Stimulated activated CD8-positive, alpha-beta memory T cell treated with anti-CD3 and anti-CD28 coated beads, Interleukin-12 subunit alpha, Interleukin-12 subunit beta, amount 100 ng/mL, for 24 hours (primary cell): ENCODE results near the gene PIGL.
"Not testable (repeated sequence)": the region's sequence is repeated elsewhere in the genome, so short reads cannot be mapped to it uniquely, and the experiment has no call there.

Experiments used
- DNase-seq: peaks from one replicate; pipeline ENCODE4 v3.0.0-alpha.2; 2020; ENCODE audit errors: extremely low read depth

Gene PIGL

GRCh38 chr17:16216341-16217001 lies 539 bp upstream of the PIGL start:
- not testable (repeated sequence) for DNase-seq

DNA sequence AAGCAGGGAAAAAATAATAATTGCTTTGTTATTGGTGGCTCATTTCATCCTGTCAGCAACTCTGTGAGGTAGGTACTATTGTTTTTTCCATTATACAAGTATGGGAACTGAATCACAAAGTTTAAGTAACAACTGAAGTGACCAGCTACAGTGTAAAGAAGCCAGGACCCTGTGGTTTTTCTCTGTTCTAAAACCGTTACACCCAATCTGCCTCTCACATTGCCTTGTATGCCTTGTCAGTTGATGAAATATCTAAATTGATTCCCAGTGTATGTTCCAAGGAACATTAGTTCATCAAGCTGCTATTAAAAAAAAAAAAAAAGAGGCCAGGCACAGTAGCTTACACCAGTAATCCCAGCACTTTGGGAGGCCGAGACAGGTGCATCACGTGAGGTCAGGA lies 5.4 kb downstream of the PIGL start:
- DNase-seq: no peak

- DNase-seq: not testable (repeated sequence)
Measured at GRCh38 chr17:16229912-16230561, 13.0 kb downstream of the PIGL start.

DNA sequence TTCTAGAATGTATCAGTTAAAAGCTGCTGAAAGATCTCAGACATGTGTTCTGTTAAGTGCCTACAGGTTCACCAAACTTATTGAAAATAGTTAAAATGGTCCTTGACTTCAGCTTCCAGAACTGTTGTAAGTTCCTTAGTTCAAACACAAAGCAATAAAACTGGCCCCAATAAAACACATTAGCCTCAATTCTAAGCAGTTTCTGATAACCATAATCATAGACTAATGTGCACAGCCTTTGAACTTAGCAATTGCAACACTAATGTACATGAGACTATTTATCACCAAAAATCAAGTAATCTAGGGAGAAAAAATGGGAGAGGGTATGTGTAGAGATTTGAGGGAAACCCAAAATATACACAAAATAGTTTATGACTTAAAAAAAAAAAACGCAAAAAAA lies 15.4 kb downstream of the PIGL start:
- DNase-seq: no peak

DNA sequence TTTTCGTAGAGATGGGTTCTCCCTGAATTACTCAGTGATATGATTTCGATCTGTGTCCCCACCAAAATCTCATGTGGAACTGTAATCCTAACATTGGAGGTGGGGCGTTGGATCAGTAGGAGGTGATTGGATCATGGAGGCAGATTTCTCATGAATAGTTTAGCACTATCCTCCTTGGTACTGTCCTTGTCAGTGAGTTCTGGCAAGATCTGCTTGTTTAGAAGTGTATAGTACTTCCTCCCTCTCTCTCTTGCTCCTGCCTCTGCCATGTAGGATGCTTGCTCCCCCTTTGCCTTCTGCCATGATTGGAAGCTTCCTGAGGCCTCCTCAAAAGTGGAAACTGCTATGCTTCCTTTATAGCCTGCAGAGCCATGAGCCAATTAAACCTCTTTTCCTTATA lies 22.9 kb downstream of the PIGL start:
- DNase-seq: no peak

DNA sequence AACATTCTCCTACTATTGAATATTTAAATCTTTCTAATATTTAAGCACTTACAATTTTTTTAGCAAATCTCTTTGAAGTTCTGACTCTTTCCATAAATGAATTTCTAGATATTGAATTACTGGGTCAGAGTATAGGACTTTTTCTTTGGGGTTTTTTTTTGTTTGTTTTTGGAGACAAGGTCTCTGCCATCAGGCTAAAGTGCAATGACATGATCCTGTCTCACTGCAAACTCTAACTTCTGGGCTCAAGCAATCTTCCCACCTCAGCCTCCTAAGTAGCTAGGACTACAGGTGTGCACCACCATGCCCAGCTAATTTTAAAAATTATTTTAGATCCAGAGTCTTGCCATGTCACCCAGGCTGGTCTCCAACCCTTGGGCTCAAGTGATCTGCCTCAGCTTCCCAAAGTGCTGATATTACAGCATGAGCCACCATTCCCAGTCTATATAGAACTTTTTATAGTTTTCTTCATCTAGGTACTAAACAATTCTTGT lies 24.9 kb downstream of the PIGL start:
- DNase-seq: no peak

GRCh38 chr17:16243385-16243784 lies 26.4 kb downstream of the PIGL start:
- no peak for DNase-seq

DNA sequence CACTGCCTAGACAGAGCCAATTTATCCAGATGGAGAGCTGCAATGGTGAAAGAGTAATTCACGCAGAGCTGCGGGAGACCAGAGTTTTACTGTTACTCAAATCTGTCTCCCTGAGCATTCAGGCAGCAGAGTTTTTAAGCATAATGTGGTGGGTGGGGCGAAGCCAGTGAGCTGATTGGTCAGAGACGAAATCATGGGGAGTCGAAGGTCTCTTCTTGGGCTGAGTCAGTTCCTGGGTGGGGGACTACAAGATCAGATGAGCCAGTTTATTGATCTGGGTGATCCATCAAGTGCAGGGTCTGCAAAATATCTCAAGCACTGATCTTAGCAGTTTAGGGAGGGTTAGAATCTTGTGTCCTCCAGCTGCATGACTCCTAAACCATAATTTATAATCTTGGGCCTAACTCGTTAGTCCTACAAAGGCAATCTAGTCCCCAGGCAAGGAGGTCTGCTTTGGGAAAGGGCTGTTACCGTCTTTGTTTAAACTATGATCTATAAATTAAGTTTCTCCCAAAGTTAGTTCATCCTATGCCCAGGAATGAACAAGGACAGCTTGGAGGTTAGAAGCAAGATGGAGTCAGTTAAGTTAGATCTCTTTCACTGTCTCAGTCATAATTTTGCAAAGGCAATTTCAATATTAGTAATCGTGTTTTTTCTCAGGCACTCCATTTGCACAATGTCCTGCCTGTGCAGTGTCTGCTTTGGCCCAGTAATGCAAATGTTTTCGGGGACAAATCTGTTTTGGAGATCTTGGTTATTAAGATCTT lies 27.0 kb downstream of the PIGL start:
- DNase-seq: no peak

- DNase-seq: no peak
Measured at GRCh38 chr17:16247586-16247984, 30.6 kb downstream of the PIGL start.

- DNase-seq: no peak
Measured at GRCh38 chr17:16250635-16251034, 33.6 kb downstream of the PIGL start.

- no peak for DNase-seq
Measured at GRCh38 chr17:16251043-16251442, 34.0 kb downstream of the PIGL start.

DNA sequence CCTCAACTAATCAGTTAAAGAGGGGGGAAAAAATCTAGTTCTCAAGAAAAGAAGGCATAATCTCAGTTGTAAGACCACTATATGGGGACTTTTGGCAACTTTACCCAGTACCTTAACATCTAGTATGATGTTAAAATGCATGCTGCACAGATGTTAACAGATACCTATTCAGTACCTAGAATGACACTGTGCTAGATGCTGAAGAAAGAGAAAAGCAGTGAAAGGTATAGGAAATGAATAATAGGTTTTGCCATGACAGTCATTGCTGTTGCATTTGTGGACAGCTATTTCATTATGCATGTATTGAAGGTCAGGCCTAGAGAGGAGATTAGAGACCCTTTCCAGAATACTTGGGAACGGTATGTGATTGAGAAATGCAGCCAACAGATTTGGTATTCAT lies 34.5 kb downstream of the PIGL start:
- DNase-seq: no peak

GRCh38 chr17:16254773-16255400 lies 37.9 kb downstream of the PIGL start:
- no peak for DNase-seq

DNA sequence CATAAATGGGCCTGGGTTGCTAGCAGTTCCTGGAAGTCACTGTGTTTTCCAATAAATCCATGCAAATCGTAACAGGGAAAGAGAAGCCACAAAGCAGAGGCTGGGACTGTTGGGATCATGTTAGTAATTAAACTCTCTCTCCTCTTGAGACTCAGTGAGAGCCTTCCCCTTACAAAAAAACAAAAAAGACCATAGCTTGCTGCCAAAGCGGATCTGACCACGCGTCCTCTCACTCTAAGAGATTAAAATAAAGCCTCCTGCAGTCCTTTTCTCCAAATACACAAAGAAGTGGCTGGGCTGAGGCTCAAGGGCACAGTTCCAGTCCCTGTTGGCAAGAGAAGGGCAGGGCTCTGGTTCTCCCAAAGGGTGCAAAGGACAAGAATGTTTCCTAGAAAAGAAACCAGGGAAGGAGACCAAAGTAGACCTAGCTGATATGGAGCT lies 38.5 kb downstream of the PIGL start:
- DNase-seq: no peak

DNA sequence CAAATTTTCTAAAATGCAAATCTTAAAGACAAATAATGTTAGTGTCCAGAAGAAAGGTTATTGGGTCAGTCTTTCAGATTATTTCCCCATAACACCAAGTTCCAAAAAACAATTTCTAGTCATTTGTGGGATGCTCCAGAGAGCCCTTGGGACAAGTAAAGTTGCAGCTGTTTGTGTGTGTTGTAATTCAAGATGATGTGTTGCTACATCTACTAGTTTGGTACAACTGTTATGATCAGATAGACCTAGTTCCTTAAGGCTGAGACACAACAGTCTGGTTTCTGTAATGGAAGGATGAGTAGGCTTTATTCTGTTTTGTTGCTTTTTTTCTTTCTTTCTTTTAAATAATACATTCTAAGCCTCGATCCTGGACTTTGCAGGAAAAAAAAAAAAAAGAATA lies 41.9 kb downstream of the PIGL start:
- DNase-seq: no peak

DNA sequence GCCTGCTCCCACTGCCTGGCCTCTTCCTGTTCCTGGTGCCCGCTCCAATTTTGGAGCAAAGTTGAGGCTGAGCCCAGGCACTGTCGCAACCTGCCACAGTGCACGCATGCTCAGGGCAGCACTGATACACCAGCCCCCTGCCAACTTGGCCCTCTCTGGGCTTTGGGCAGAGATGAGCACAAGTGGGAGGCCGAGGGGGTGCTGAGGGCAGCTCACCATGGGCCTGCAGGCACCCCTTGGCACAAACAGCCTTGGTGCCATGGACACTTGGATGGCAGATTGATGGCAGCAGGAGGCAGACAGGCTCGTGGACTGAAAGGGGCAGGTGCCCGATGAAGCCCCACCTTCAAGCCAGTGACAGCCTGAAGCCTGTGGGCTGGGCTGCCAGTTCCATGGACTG lies 42.9 kb downstream of the PIGL start:
- no peak for DNase-seq

DNA sequence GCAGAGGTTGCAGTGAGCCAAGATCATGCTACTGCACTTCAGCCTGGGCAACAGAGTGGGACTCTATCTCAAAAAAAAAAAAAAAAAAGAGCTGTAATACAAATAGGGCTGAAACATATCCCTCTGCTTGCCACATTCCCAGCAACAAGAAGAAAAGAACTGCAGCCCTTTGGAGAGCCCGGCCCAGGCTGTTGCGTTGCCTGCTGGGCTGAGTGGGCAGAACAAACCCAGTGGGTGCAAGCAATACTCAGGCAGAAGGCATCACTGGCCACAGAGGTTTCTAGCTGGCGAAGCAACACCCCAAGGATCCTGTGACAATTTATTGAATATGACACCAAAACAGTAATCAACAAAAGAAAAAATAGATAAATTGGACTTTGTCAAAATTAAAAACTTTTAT lies 44.0 kb downstream of the PIGL start:
- no peak for DNase-seq

- DNase-seq: no peak
Measured at GRCh38 chr17:16262201-16262600, 45.2 kb downstream of the PIGL start.

DNA sequence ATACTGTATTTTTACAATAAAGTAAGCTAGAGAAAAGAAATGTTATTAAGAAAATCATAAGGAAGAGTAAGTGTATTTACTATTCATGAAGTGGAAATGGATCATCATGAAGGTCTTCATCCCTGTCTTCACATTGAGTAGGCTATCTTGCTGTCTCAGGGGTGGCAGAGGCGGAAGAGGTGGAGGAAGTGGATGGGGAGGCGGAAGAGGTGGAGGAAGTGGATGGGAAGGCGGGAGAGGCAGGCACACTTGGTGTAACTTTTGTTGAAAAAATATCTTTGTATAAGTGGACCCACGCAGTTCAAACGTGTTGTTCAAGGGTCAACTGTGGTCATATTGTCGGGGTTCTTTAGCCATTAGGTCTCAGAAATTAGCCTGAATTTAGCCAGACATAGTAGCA lies 50.2 kb downstream of the PIGL start:
- no peak for DNase-seq

DNA sequence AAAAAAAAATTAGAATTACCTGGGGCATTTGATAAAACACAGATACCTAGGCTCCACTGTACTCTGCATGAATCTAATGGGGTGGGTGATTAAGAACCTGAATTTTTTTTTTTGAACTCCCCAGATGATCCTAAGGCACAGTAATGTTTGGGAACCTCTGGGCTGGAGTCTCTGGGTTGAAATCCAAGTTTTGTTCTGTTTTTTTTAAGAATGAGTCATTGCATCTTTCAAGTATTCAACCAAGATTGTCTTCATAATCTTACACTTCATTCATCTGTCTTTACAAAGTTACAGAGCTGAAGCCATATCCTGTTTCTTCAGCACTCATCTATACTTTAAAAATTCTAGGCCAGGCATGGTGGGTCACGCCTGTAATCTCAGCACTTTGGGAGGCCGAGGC lies 52.6 kb downstream of the PIGL start:
- no peak for DNase-seq

- DNase-seq: no peak
Measured at GRCh38 chr17:16272111-16272840, 55.3 kb downstream of the PIGL start.

GRCh38 chr17:16273499-16273898 lies 56.5 kb downstream of the PIGL start:
- DNase-seq: no peak
